ENCODE measurements around the gene RCOR2. TPM values are rescaled to one million over a fixed set of nuclear protein-coding genes. Genes with fewer than 3 reads are reported as not detected.

The RCOR2 gene
- total and polyA plus RNA-seq, 2 of the 13 experiments (the other 11 are each of a cell fraction or from before 2014, with no cell fraction given): 8.3 to 8.5 TPM

- TF ChIP-seq RXRA (CRISPR knock-in tag; IDR thresholded peaks at IDR 0.05): no peak
- TF ChIP-seq ZNF510 (CRISPR knock-in tag; IDR thresholded peaks at IDR 0.05; ENCODE audit: low read depth): no peak
- no peak for TF ChIP-seq ZNF354B (CRISPR knock-in tag; IDR thresholded peaks at IDR 0.05)
- TF ChIP-seq ZNF180 (CRISPR knock-in tag; IDR thresholded peaks at IDR 0.05; ENCODE audit: borderline replicate concordance, low read depth): no peak
- TF ChIP-seq, protein P1, sequence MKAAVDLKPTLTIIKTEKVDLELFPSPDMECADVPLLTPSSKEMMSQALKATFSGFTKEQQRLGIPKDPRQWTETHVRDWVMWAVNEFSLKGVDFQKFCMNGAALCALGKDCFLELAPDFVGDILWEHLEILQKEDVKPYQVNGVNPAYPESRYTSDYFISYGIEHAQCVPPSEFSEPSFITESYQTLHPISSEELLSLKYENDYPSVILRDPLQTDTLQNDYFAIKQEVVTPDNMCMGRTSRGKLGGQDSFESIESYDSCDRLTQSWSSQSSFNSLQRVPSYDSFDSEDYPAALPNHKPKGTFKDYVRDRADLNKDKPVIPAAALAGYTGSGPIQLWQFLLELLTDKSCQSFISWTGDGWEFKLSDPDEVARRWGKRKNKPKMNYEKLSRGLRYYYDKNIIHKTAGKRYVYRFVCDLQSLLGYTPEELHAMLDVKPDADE (CRISPR knock-in tag; IDR thresholded peaks at IDR 0.05): no peak
- no peak for TF ChIP-seq SIX4 (CRISPR knock-in tag; IDR thresholded peaks at IDR 0.05)
- no peak for TF ChIP-seq SMAD1 (CRISPR knock-in tag; IDR thresholded peaks at IDR 0.05; ENCODE audit: borderline replicate concordance, low read depth)
- no peak for TF ChIP-seq RARG (CRISPR knock-in tag; IDR thresholded peaks at IDR 0.05; ENCODE audit: low read depth)
- no peak for TF ChIP-seq MATR3 (CRISPR knock-in tag; IDR thresholded peaks at IDR 0.05)
- TF ChIP-seq HNRNPL (IDR thresholded peaks at IDR 0.05; ENCODE audit: low read depth, low read length): no peak
- TF ChIP-seq GATAD1 (CRISPR knock-in tag; IDR thresholded peaks at IDR 0.05): no peak
- TF ChIP-seq DMAP1 (CRISPR knock-in tag; IDR thresholded peaks at IDR 0.05): no peak
Measured at GRCh38 chr11:63893355-63893754, 23.6 kb downstream of the RCOR2 start (continued).

GRCh38 chr11:63892228-63892627 is 24.7 kb downstream of the RCOR2 start:
- H2AFZ ChIP-seq (ENCODE audit: low read length): no peak overlapping the region
- intact Hi-C loops (cut with micrococcal nuclease; ENCODE audit: unreplicated experiment): no loop called here
- peaks cover 16 to 33% of the 10 kb centered on the region in 2 experiments for H3K36me3 ChIP-seq (replicated peaks in 1 of 2; ENCODE audit: control insufficient read depth in 1 of 2, insufficient read depth in 2 of 2, low read length in 2 of 2)
- H3K27me3 ChIP-seq (ENCODE audit: control insufficient read depth in 1 of 2, insufficient read depth in 2 of 2, low read length in 2 of 2): no peaks in the 10 kb centered on the region
- H3K4me3 ChIP-seq (replicated peaks in 1 of 3; ENCODE audit: insufficient read depth in 1 of 3, low read depth in 2 of 3, low read length in 3 of 3): no peak overlapping the region
- FAIRE-seq (no peak), DNase-seq (ENCODE audit: low spot score) (no peak), ATAC-seq (no peak)
- H3K4me1 ChIP-seq (ENCODE audit: insufficient read depth, low read length): peaks cover 36% of the 10 kb centered on the region
- WGBS (ENCODE audit: low lambda C conversion rate): 83% methylated on average over 2 of the region's 3 CpGs
- in situ Hi-C loops (cut with HindIII; ENCODE audit: extremely low pct_ligation_motif_present, low pct_unique_long_range_greater_than_20kb): no loop called here
- ChIA-PET POLR2A (interaction anchor here (1.1 kb wide), 1 partner anchor 28 kb away, joined by 4 read pairs; no protein-coding TSS in a partner anchor), CTCF (ENCODE audit: low intra/inter-chr PET ratio, low total read pairs) (no interaction called here)
- TF ChIP-seq, protein P2, sequence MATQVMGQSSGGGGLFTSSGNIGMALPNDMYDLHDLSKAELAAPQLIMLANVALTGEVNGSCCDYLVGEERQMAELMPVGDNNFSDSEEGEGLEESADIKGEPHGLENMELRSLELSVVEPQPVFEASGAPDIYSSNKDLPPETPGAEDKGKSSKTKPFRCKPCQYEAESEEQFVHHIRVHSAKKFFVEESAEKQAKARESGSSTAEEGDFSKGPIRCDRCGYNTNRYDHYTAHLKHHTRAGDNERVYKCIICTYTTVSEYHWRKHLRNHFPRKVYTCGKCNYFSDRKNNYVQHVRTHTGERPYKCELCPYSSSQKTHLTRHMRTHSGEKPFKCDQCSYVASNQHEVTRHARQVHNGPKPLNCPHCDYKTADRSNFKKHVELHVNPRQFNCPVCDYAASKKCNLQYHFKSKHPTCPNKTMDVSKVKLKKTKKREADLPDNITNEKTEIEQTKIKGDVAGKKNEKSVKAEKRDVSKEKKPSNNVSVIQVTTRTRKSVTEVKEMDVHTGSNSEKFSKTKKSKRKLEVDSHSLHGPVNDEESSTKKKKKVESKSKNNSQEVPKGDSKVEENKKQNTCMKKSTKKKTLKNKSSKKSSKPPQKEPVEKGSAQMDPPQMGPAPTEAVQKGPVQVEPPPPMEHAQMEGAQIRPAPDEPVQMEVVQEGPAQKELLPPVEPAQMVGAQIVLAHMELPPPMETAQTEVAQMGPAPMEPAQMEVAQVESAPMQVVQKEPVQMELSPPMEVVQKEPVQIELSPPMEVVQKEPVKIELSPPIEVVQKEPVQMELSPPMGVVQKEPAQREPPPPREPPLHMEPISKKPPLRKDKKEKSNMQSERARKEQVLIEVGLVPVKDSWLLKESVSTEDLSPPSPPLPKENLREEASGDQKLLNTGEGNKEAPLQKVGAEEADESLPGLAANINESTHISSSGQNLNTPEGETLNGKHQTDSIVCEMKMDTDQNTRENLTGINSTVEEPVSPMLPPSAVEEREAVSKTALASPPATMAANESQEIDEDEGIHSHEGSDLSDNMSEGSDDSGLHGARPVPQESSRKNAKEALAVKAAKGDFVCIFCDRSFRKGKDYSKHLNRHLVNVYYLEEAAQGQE (IDR thresholded peaks at IDR 0.05; ENCODE audit: borderline replicate concordance in 1 of 2, low read depth in 1 of 2, low read length in 2 of 2): peak in 1 of 2 experiments; percentile 57; a peak in 1 of 4 replicates
- 0 out of 2 replicates have a peak, but pooled peaks have one; percentile 11 for TF ChIP-seq FOSL1 (CRISPR knock-in tag; IDR thresholded peaks at IDR 0.05; ENCODE audit: borderline replicate concordance)
- TF ChIP-seq, protein P3, sequence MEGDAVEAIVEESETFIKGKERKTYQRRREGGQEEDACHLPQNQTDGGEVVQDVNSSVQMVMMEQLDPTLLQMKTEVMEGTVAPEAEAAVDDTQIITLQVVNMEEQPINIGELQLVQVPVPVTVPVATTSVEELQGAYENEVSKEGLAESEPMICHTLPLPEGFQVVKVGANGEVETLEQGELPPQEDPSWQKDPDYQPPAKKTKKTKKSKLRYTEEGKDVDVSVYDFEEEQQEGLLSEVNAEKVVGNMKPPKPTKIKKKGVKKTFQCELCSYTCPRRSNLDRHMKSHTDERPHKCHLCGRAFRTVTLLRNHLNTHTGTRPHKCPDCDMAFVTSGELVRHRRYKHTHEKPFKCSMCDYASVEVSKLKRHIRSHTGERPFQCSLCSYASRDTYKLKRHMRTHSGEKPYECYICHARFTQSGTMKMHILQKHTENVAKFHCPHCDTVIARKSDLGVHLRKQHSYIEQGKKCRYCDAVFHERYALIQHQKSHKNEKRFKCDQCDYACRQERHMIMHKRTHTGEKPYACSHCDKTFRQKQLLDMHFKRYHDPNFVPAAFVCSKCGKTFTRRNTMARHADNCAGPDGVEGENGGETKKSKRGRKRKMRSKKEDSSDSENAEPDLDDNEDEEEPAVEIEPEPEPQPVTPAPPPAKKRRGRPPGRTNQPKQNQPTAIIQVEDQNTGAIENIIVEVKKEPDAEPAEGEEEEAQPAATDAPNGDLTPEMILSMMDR (CRISPR knock-in tag; IDR thresholded peaks at IDR 0.05): no peak
- H3K4me2 ChIP-seq (ENCODE audit: low read depth, low read length): no peak overlapping the region
- 0 out of 2 replicates have a peak, but pooled peaks cover 3% of the 10 kb centered on the region for H4K20me1 ChIP-seq (ENCODE audit: insufficient read depth, low read length)
- H3K9me3 ChIP-seq (ENCODE audit: low read length): no peaks in the 10 kb centered on the region
- no TSS peak for BruUV-seq (replicated peaks)
- no peak overlapping the region for H3K27ac ChIP-seq (ENCODE audit: extremely low read length, insufficient read depth, low read length)
- H3K79me2 ChIP-seq (ENCODE audit: insufficient read depth, low read length): peaks cover 53% of the 10 kb centered on the region
- peak overlapping the region; percentile 23; the same call in 1 of the 2 replicates for H3K9ac ChIP-seq (ENCODE audit: insufficient read depth, low read depth, low read length)

Data from HepG2 (cell line).